Body of pancreas (tissue), 4 donors: ENCODE data around the gene IER2.
"Not testable (repeated sequence)": the region's sequence is repeated elsewhere in the genome, so short reads cannot be mapped to it uniquely, and the experiment has no call there.

Experiments
- CTCF ChIP-seq, 7 experiments: fragments of 450-650 bp in 4 of 7; fragments of 200-600 bp in 3 of 7; sonication (generic) in 3 of 7; IDR thresholded peaks; one replicate each; pipeline ENCODE4 v1.5.1; 2016 to 2019; ENCODE audit warnings: antibody characterized with exemption in 7 of 7
- POLR2A ChIP-seq, 3 donors: fragments of 450-650 bp; IDR thresholded peaks; one replicate each; pipeline ENCODE4 v1.6.1; 2016; ENCODE audit warnings: antibody characterized with exemption in 3 of 3, mild to moderate bottlenecking in 2 of 3

GRCh38 chr19:13184926-13185325, 34.7 kb downstream of the IER2 start:
- TF ChIP-seq CTCF, POLR2A (IDR thresholded peaks at IDR 0.05): not testable (repeated sequence)
